ENCODE data around the gene ANKS1B.

DNA sequence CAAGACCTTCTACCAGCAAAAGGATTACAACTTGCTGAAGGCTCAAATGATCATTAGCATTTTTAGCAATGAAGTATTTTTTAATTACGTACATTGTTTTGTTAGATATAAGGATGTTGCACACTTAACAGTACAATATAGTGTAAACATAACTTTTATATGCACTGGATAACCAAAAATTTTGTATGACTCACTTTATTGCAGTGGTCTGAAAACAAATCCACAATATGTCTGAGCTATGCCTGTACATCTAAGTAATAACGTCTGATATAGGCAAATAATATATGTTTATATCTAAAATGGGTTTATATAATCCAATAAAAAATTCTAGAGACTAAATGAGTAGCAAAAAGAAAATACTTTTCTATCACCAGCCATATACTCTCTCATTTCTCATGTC is 10.6 kb downstream of the ANKS1B start:
- TF ChIP-seq CTCF (IDR thresholded peaks at IDR 0.05) = no peak
- no peak for TF ChIP-seq EP300 (IDR thresholded peaks at IDR 0.05)
